GM19240 (cell line): ENCODE data around the gene TFPI.
A peak's percentile ranks its signal among the peaks of the same experiment; 100 is the strongest.

Source experiments
- DNase-seq: peaks from one replicate; pipeline ENCODE4 v3.0.0; 2011; ENCODE audit warnings: low spot score; ENCODE audit not compliant: insufficient read length

TFPI gene

DNA sequence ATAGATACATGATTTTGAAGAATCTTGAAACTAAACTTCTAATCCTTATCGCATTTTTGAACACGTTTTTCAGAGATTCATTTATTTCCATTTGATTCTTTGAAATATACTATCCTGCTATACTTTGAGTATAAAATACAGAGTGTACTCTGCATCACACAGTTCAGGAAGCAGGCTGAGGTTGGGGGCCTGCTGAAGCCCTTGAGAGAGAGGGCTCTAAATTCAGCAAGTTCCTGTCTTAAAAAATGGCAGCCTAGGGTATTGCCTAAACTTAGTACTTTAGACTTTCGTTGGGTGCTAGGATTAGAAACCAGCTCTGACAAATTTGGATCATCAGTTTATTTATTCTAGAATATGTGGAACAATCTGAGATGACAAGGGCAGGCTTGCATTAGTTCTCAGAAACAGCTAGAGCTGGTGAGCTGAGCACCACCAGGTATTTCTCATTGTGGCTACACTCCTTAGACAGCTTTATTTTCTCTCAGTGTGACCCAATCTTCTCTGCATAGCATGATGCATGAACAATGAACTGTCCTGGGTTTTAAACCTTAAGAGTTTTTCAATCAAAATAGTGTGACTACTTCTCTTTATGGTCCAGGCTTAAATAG is 49.1 kb downstream of the TFPI start:
- DNase-seq: no peak

DNA sequence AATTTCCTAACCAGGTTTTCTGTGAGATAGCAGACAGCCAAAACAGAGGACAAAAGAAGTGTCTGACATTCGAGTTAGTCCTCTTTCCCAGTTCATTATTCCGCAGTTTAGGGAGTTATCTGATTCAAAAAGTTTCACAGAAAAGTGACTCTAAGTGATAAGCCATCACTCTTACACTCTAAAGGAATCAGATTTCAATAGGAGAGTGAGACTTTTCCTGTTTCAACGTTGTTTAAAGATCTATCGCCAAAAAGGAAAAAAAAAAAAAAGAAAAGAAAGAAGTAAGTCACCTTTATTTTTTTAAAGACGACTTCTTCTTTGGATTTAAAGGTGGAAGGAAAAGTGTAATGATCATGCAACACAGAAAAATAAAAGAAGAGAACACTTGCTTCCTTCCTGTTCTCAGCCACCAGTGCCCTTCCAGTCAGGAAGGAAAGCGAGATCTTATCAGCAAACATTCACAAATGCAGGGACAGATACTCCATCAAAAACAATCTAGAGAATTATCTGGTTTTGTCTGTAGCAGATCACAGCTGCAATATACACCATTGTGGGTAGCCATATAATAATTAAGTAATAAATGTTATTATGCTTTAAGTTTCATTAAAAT is 49.8 kb downstream of the TFPI start:
- no peak for DNase-seq

DNA sequence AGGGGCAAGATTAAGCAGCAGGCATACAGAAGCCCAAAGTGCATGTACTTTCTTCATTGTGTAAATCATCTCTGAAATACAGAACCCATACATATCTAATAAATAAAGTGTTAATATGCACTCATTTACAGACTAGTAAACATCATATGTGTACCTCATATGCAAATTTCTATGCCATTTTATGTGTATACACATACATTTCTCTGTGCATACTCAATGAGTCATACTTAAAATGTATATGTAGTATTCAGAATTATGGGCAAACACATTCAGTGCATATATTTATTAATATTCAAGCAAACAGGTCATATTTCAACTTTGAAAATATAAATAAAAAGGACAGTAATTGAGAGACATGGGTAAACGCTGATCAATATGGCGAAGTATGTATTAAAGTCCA is 50.5 kb downstream of the TFPI start:
- no peak for DNase-seq

DNA sequence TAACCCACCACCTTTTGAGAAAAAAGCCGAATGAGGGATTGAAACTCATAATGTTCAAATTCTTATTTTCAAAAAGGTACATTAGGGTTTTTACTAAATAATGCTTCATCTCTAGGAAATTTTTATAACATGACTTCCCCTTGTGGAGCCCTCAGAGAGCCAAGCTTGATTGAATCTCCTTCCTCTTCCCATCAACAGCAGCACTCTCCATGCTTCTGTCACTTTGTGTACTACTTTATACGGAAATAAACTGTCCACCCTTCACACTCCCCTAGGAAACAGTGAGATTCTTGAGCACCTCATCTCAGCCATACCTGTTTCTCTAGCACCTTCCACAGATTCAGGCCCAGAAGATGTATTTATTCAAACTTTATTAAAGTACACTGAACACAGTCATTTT is 51.8 kb downstream of the TFPI start:
- DNase-seq: no peak

DNA sequence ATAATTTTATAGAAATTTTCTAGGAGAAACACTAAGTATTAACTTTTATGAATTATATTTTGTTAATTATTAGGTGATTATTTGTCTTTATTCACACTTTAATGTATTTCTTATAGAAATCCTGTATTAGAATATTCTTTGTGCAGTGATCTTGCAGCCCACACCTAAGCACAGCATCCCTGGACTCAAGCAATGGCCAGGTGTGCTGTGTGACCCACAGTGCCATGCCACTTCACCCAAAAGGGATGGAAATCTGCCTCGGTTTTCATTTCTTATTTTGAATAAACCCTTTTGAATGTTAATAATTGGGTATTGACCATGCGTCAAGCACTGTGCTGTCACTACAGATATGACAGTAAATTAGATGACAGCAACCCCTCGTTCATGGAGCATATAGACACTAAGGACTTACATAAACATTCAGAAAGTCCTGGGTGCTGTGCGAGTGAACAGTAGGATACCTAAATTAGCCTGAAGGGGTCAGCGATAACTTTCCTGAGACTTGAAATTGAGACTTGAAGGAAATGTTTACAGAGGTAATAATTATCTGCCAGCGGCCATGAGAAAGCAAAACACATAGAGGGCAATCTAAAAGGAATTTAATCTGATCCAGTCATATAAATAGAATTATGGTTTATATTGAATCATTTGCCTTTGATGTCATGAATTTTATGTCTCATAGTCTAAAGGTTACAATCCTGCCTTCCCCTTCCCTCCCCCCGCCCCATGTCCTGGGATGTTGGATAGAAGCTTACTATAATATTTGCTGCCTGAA is 53.5 kb downstream of the TFPI start:
- no peak for DNase-seq

DNA sequence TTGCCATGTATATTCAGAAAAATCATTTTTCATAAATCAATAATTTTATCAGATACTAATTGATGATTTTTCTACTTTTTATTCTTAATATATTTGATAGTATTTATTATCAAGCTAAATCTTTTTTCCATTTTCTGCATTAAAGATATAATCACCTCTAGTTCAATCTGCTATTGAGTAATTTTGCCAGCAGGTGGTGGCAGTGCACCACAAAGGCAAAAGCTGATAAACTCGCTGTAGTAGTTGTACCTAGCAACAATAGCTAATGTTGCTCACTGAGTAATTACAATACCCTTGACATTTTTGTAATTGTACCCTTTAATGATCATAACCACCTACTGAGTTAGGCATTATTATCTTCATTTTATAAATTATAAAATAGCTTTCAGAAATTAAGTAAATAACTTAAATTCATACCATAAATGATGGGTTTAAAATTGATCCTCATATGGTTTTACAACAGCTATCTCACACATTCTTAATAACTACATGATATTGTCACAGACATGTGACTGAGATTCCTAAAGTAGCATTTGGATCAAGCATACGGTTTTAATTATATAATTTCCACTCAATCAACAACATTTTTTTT is 54.2 kb downstream of the TFPI start:
- DNase-seq: peak; percentile 1

DNA sequence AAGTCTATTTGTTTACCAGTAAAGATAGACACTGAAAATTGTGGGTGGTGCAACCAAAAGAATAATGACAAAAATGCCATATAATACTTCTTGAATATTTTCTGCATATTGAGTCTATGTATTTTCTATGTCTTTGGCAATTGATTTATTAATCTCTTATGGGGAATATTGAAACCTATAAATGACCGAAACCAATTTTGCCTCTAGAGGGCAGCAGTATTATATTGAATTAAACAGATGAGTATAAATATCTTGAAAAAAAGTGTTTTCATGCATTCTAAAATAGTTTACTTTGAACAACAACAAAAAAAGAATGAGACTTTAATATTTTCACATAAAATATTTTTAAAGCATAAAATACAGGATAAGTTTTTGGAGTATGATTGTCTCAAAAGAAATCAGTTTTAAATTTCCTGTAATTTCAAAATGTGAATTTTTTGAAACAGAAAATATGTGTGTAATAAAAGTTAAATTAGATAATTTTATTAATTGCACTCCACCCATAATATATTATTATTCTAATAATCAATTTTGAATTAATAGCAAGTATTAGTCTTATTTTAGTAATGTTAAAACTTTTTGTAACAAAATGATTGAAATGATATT is 56.3 kb downstream of the TFPI start:
- no peak for DNase-seq

DNA sequence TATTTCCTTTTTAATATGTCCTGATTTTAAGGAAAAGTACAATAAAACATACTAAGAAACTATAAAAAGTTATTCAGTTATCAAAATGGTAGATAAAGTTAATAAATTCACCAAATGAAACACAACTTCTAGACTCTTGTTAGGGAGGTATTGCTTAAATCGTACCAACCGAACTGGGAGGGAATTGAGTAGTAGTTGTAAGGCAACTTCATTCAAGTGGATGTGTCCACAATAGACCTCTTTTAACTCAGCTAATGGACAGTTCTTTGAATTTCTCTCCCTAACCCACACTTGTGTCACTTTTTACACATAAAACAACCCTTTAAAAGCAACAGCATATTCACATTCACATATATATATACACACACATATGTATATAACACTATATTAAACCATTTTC is 57.1 kb downstream of the TFPI start:
- DNase-seq: no peak

DNA sequence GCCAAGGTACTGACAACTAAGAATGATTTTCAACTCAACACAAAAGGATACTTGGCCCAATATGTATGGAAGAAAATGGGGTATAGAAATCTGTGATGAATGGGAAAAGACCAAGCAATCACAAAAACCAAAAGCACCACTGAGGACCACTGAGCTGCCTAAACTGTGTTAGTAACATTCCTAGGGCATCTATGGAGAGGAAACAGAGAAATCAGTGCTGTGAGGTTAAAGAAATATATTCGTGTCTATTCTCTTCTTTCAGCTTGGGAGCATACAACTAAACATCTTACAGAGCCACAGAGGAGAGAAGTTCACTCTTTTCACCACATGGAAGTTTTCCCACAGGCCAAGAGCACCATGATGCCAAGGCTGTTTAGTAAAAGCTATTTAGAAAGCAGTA is 58.9 kb downstream of the TFPI start:
- DNase-seq: no peak

DNA sequence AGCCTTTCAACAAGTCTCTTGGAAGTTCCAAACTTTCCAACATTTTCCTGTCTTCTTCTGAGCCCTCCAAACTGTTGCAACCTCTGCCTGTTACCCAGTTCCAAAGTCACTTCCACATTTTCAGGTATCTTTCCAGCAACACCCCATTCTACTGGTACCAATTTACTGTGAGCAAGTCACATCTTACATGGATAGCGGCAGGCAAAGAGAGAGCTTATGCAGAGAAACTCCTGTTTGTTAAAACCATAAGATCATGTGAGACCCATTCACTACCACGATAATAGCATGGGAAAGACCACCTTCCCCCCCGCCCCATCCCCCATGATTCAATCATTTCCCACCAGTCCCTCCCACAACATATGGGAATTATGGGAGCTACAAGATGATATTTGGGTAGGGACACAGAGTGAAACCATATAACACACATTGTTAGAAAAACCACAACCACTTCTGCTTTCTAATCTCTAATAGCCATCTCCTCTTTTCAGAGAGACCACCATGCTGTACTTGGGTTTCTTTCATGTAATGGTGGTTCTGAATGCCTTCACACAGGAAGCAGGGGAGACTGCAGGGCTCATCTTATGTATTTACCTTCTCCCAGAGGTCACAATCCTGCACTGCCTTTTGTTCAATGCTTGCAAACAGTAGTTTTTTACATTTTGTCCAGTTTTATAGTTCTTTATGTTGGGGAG is 60.2 kb downstream of the TFPI start:
- no peak for DNase-seq

DNA sequence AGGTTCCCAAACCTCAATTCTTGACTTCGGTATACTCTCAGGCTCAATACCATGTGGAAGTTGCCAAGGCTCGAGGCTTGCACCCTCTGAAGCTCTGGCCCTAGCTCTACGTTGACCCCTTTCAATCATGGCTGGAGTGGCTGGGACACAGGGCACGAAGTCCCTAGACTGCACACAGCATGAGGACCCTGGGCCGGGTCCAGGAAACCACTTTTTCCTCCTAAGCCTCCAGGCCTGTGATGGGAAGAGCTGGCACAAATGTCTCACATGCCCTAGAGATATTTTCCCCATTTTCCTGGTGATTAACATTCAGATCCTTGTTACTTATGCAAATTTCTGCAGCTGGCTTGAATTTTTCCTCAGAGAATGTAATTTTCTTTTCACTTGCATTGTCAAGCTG is 61.1 kb downstream of the TFPI start:
- no peak for DNase-seq

DNA sequence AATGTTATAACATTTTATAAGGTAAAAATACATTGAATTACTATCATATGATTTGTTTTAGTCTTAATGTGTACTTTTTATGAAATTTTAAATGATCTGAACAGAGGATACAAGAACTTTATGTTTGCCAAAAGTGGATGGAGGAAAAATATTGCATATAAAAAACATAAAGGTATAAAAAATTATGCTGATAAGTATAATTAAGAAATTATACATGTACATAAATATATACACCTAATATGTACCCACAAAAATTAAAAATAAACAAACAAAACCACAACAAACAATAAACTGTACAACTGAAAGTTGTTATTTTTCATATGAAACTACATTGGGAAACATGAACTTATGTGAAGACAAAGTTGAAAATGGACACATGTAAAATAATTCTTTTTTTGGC is 68.0 kb downstream of the TFPI start:
- no peak for DNase-seq

DNA sequence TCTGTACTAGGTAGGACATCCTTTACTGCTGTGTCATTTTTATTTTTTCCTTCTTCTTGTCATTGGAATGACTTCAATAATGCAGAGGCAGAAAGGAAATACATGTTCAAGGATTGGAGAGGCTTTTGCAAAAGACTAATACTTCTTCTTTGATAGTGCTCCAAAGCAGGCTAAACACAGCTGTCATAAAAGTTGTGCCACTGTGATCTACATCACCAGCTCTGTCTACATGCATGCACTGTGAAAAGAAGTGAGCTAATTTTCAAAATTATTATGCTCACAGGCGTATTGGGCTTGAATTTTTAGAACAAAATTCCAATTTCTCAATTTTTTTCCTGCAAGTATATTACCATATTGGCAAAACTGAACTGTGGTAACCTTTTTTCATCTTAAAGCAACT is 68.7 kb downstream of the TFPI start:
- no peak for DNase-seq

DNA sequence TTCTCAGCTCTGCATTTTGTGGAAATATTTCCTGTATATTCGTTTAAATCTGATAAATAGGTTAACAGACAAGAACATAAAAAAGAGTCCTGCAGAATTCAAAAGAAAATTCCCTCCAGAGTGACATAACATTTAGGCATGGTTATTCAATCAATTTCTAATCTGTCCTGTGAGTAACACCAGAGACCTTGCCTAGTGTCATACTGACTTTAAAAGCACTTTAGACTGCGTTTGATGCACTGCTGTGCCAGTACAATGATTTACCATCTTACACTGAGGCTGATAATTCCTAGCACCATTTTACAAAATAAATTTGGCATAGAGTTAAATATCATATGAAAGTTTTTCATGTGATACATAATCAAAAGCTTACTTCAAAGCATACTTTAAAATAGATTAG is 70.7 kb downstream of the TFPI start:
- DNase-seq: no peak

DNA sequence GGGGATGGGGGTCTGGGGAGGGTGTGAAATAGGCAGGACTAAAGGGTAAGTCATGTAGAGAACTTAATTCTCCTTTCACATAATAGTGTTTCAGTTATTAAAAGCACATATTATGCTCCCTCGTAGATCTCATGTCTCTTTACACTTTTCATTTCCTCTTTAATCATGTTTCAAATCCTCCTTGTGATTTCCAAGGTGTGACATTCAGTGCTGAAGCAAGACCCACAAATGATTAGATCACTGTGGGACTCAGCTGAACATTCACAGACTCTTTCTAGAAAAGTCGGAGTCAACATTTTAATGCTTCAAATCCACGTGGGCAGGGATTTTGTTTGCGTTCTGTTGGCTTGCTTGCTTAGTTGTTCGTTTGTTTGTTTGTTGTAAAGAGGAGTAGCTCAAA is 71.4 kb downstream of the TFPI start:
- DNase-seq: no peak

DNA sequence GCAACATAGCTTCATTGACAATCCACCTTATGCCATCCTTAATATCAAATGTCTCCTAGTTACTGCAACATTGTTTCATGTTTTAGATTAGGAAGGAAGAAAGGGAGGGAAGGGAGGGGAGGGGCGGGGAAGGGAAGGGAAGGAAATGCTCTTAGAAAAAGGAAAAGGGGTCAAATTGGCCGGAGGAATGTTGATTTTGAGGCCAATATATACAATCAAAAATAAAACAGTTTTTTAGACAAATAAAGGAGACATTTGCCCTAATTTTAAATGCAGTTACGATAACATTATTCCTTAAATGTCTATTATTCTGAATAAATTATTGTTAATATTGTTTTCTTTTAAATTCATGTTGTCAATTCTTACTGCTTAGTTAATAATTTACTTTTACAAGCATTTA is 72.7 kb downstream of the TFPI start:
- no peak for DNase-seq

DNA sequence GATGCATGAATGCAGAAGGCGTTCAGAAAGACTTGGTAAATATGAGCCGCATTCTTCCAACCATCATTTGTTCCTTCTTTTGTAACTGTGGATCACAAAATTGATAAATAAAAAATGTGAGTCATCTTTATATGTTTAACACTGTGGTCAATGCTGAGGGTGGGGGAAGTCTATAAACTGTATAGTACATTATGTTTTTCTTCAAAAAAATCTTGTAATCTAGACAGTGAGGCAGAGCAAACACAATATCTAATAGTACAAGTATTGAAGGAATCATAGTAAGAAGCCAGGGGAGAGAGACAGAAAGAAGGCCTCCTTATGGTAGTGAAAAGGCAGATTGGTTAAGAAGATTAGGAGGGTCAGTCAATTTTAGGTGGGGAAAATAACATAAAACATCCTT is 75.5 kb downstream of the TFPI start:
- DNase-seq: no peak

DNA sequence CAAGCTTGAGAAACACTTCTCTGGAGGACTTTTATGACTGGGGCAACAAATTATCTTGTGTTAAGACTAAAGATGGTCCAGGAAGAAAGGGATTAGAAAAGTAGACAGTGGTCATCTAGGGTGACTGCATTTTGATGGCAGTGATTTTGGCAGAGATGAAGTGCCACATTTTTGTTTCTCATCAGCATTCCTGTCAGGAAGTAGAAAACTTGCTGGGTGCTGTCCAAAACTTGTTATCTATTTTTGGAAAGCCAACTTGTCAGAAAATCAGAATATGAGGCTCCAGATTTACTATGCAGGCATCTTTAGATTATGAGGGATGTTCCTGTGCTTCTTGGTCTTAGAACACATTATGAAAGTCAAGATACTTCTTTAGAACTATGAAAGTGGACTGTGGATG is 77.2 kb downstream of the TFPI start:
- no peak for DNase-seq

DNA sequence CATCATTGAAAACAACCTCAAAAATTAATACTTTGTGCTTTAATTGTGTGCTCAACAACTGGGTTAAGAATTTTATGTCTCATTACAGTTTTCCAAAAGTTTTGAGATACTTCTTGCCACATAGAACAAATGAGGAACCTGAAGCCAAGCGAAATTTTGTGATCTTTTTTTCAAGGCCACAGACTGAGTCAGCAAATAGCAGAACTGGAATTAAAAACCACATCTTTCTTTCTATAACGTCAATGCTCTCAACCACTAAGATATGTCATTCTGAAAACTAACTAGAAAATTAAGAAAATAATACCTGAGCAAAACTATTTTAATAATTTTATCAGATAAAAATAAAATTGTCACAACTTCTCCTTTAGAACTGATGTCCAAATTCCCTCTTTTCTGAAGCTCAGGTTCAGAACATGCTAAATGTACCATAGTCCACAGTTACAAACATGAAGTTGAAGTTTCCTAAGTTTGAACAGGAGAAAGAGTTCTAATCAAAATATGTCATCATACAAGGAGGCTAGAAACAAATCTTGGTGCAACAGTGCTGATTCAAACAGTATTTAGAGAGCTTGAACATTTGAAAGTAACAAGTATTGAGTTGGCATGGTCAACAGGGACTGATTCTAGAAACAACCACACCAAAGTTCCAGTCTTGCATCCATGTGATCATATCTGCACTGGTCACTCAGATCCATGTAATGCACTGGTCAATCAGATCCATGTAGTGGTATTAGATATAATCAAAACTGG is 78.6 kb downstream of the TFPI start:
- DNase-seq: no peak

DNA sequence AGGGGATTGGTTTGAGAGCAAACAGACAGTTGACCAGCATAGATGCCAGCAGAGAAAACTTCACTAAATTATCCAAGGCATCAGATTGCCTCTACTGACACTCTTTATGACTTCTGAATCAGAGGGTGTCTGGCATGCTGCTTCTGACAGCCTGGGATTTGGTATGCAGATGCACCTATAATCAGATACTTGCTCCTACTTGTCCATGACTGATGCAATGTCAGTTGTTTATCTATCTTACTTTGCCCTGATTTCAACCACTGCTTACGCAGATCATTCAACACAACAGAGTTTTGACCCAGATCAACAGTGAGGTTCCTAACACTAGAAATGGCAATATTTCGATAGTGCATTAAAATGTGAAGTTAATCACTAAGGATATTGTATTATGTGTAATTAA is 83.5 kb downstream of the TFPI start:
- DNase-seq: no peak

DNA sequence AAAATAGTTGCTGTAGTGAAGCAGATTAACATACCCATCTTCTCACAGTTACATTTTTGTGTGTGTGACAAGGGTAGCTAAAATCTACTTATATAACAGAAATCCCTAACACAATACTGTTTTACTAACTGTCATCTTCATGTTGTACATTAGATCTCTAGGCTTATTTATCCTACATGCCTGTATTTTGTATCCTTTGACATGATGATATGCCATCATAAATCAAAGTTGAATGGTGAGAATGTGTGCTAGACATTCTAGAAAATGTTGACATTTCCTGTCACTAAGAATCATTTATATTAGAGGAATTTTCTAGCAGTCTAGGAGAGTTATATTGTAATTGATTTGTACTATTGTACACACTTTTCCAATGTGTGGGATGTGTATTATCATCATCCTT is 84.7 kb downstream of the TFPI start:
- no peak for DNase-seq
